ENCODE data around the gene TMEM178B.
A peak's percentile ranks its signal among the peaks of the same experiment; 100 is the strongest.

Gene TMEM178B

DNA sequence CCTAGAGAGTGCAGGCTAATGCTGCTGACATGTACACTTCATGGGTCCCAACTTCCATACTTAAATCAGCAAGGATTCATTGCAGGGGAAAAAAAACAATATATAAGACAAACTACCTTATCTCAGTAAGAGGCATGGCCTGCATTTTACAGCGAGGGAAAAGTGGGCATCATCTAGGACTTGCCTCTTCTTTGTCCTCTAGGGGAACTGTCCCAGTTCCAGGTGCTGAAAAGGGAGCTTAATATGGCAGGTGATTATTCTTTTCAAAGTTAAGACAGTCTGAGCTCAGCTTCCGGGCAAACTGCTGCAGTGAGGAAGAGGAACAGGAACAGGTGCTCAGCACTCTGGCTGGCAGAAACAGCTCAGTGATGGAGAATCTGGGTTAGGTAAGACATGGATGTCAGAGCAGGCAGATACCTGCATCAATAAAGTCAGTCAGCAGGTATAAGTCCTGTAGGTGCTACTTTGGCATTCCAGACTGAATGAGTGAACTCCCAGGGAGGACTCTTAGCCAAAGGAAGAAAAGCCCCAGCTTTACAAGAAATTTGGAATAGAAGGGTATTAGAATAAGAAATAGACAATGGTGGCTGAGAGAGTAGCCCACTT is 147.2 kb downstream of the TMEM178B start:
- peak; percentile 22 for DNase-seq (ENCODE audit: low spot score)

DNA sequence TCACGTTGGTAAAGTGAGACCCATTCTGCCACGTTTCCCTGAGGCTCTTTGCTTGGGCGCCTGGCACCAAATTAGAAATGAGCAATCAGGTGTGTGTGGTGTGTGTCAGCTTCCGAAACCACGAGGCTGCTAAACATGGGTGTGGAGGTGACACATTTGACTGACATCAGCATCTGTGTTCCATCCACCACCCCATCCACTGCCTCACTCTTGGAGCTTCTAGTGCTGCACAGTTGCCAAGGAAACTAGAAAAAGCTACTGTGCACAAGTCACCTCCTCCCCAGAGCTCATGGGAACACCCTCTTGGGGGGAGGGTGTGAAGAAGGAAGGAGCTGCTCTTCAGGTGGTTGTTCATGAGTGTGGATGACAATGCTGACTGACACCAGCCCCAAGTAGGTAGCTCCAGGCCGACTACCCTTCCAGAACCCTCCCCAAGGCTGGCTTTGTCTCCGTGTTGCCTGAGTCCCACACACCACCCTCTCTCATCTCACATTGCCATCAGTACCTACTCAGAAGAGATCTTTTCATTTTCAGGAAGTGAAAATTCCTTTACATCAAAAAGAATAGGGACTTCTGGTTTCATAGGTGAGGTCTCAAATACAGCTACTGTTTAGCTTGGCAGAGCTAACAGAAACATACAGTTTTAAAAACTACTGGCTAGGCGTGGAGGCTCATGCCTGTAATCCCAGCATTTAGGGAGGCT is 152.2 kb downstream of the TMEM178B start:
- DNase-seq (ENCODE audit: low spot score), result no peak

DNA sequence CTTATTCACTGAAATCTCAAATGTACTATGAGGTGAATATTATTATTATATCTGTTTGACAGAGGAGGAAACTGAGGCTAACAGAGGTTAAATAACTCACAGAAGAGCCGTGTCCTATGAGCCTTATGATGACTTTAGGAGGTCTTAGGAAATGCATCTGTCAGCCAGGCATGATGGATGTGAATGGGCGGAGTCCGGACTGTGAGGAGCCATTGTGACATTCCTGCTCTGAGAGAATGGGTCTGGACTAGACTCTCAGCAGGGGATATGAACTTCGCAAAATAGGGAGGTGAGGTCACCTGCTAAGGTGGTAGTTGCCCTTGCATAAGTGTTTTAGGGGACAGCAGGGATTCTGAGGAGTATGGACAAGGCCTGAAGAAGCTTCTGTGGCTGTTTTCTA is 153.6 kb downstream of the TMEM178B start:
- DNase-seq (ENCODE audit: low spot score), result no peak

DNA sequence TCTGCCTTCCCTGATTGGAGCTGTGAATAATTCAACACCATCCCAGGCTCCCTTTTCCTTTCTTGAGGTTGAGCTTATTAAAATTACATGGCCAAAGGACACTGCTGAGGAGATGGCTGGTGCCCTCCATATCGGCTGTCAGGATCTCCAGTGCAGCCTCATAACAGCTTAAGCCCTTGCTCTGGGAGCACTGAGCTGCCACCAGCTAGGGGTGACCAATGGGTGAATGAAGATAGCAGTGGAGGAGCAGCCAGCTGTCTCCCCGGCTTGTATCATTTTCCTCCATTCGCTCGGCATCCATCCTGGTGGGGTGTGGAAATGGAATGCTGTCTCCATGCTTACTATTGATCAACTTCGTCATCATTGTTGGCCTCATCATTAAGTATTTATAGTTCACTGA is 154.6 kb downstream of the TMEM178B start:
- DNase-seq (ENCODE audit: low spot score), result no peak

DNA sequence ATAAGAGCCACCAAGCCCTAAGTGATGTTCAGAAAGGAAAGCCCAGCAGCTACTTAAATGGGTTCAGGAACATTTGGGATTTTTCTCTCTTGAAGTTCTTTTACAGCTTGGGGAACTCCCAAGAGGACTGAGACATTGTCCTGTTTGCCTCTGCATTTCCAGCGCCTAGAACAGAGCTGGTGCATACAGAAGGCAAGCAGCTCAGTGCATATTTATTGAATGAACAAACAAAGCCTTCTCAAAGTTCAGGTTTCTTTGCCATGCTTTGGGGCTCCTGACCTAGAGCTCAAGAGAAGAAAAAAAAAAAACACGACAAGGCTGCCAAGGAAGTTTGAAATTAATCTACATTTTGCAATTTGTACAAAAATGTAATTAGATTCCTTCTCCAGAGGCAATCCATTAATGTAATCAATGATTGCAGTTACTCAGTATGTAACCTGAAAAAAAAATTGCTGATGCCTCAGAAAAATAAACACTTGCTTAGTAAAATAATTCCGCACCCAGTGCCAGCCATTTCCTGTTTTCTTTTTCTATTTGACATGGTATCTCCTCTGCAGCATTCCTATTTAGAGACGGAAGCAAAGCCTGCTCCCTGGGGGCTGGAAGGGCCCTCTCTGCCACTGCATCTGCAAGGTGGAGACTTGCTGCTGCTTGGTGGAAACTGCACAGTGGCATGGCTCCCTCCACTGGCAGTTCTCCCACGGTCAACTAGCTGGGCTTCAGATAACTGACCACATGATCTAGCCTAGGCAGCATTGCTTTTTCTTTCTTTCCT is 157.3 kb downstream of the TMEM178B start:
- DNase-seq (ENCODE audit: low spot score), result peak; percentile 28

DNA sequence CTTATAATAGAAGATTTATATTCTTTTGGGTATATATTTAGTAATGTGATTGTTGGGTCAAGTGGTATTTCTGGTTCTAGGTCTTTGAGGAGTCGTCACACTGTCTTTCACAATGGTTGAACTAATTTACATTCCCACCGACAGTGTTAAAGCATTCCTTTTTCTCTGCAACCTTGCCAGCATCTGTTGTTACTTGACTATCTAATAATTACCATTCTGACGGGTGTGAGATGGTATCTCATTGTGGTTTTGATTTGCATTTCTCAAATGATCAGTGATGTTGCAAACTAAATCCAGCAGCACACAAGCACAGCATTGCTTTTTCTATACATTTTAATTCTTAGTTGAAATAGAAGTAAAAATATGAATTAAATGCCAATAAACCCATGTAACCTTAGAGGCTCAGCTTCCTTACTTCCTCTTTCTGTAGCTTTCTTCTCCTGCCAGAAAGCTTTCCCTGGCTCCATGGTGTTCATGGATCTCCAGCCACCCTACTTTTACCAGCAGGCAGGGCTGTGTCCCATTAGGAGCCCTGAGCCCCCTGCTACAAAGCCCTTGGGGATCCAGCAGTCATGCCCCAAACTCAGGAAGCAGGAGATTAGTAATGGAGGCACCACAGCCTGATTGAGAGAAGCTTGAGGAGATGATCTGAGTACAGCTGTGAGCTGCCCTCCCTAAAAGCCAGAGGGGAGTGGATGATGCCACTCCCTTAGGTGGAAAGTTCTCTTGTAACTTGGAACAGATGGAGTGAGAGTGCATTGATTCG is 158.6 kb downstream of the TMEM178B start:
- DNase-seq (ENCODE audit: low spot score), result no peak

DNA sequence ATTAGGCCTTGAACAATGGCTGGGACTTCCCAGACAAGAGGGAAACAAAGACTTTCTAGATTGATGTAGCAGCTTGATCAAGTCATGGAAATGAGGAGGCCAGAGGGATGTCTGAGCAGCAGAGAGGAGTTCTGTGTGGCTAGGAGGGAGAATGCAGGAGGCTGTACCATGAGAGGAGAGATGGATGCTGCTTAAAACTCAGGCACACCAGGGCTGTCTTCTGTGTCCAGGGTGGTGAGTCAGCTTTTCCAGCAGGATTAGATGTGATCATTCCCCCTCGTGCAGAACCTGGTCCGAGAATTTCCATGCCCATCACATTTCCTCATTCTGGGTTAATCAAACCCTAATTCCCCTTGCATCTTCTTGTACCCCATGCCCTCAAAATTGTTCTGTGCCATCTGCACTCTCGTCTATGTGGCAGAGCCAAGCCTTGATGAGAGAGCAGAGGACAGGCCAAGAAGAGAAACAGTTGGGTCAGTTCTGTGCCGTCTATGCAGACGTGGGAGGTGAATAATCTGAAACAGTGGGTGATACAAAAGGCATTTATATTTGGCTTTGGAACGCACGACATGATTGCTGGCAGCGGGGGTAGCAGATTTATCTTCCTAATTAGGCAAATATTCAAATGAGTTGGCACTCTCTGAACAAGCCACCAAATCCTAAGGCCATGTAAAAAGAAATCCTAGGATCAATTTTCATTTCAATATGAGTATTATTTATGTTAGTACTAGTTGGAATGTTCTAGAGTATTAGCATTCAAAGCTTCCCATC is 160.7 kb downstream of the TMEM178B start:
- no peak for DNase-seq (ENCODE audit: low spot score)

DNA sequence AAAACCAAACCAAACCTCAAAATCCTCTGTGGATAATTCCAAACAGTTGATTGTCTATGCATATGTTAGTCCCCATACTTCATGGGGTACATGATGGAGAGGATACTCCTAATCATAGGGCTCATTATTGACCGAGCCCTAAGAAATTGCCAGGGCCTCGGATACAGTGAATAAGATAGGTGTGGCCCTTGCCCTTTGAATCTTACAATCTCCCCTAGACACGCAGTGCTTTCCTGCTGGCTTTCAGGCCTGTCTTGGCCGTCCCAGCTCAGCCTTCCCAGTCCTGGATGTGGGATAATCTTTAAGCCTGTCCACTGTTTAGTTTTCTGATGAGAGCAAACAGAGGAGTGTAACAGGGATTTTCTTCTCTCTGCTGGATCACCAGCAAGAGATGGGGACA is 161.8 kb downstream of the TMEM178B start:
- no peak for DNase-seq (ENCODE audit: low spot score)

DNA sequence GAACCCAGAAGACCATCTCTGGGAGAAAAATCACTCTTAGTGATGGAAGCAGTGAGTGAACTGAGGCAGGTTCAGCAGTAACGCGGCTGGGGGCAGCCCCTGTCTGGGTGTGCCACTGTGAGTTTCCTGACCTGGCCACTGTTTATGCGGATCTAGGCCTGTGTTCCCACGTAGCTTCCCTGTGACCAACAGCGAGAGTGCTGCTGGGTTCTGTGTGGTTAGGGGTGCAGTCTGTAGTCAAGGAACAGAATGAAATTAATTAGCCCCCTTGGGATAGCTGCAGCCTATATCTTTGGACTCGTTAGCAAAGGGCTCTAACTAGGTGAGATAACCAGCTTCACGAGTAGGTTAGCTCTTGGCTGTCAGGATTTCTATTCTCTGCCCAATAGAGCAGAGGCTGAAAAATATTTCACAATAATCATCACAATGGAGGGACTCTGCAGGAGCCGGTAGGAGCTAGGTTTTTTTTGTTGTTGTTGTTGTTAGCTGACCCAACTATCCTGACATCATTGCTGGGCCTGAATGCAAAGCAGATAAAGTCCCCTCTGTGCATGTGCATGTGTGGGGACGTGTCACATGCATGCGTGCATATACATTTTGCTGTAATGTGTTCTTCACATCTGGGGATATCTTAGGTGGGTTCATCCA is 164.9 kb downstream of the TMEM178B start:
- no peak for DNase-seq (ENCODE audit: low spot score)

DNA sequence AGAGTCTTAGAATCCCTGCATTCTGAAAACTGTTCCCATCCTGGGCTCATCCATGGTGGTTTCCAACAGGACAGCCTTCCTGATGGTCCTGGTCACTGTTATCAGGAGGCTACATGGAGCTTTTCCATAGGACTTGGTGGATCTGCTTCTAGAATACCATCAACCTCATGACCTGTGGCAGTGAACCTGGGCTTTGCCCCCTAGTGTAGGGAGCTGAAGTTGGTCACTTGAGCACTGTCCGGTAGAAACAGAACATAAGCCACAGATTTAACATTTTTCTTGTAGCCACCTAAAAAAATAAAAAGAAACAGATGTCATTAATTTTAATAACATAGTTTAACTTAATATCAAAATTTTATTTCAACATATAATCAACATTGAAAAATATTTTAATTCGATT is 165.8 kb downstream of the TMEM178B start:
- DNase-seq (ENCODE audit: low spot score), result no peak

DNA sequence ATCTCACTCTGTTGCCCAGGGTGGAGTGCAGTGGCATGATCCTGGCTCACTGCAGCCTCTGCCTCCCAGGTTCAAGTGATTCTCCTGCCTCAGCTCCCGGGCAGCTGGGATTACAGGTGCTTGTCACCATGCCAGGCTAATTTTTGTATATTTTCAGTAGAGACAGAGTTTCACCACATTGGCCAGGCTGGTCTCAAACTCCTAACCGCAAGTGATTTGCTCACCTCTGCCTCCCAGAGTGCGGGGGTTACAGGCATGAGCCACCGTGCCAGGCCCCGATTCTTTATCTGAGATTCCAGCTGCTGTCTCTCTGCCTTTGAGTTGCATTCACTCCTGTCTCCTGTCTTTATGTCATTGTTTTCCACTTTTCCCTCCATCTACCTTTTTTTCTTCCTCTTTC is 168.7 kb downstream of the TMEM178B start:
- no peak for DNase-seq (ENCODE audit: low spot score)

DNA sequence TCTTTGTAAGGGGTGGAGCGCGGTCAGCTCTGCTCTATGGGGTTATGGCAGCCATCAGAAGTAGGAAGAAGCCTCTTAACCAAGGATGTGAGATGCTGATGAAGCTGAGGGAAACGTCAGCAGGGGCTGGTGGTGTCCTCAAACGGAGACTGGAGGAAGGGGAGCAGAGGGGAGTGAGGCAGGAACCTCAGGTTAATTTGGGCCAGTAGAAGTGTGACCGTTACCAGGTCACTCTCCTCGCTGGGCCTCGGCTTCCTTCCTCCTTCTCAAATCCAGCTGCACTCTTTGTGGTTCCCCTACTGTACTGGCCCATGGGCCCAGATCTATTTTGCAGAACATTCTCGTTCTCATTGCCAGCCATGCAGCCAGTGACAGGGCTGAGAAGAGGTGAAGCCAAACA is 169.5 kb downstream of the TMEM178B start:
- no peak for DNase-seq (ENCODE audit: low spot score)

DNA sequence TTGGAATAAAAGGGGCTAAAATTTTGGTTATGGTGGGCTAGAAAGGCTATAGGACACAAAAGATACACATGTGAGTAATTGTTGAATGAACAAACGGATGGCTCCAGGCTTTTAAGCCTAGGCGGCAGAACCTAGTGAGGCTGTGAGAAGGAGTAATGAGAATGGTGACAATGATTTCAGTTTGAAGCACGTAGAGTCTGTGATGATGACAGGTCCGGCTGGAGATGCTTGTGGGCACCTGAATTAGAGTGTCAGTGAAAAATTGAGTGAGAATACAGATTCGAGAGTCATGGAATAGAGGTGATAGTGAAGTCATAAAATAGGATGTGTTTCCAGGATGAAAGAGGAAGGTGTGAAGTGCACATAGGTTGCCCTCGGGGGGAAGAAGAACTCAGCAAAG is 170.6 kb downstream of the TMEM178B start:
- no peak for DNase-seq (ENCODE audit: low spot score)

DNA sequence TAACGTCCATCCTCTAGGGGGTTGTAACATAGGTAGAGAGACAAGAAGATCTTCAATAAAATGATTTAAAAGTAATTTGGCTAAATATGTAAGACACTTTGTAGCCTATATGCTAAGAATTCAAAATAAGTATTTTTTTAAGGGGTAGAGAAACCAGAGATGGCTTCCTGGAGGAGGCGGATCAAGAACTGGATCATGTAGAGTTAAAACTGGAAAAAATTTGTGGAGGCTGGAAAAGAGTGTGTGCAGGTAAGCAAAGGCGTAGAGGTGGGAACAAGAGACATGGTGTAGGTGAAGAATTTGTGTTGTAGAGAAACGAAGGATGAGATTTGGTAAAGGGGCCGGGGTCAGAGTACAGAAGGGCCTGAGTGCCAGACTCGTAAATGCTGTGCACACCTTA is 172.6 kb downstream of the TMEM178B start:
- no peak for DNase-seq (ENCODE audit: low spot score)

DNA sequence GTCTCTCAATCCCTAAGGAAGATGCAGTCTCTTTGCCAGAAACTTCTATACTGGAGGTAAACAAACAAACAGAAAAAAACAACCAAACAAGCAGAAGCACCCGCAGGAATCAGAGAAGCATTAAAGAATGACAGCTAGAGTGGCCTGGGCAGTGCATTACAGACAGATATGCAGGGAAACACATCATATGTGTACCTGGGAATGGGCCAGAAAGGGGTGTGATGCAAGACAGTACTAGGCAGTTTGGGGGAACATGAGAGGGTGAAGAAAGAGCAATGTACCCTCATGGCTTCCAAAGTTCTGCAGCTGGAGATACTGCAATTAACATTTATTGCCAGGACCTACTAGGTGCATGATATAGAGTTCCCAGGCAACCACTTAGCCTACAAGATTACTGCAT is 177.3 kb downstream of the TMEM178B start:
- no peak for DNase-seq (ENCODE audit: low spot score)

DNA sequence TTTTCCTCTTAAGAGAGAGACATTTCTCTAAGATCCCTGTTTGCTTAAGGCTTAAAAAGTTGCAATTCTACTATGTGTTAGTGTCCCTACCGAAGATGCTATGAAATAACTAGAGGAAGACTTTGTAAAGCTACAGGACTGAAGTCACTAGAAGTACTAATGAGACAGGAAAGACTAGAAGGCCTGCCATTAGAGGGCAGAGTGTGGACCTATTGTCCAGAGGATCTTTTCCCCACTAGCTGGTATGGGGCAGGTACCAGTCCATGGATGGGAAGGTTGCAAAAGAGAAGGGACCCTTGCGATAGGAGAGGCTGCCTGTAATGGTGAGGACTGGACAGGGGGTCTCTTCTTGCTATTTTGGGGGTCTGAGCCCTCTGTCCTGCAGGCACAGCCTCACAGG is 178.1 kb downstream of the TMEM178B start:
- no peak for DNase-seq (ENCODE audit: low spot score)

DNA sequence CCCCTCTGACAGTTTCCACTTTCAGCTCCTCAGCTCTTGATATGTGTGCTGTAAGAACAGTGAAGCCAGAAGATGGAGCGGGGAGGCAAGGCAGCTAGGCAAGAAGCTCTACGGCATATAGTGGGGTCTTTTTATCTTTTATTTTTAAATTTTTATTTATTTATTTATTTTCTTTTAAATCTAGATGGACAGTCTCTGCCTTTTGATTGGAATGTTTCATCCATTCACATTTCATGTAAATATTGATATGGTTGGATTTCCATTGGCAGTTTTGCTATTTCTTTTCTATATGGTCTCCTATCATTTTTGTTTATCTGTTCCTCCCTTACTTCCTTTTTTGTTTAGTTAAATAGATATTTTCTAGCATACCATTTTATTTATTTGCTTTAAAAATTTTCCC is 183.7 kb downstream of the TMEM178B start:
- no peak for DNase-seq (ENCODE audit: low spot score)

DNA sequence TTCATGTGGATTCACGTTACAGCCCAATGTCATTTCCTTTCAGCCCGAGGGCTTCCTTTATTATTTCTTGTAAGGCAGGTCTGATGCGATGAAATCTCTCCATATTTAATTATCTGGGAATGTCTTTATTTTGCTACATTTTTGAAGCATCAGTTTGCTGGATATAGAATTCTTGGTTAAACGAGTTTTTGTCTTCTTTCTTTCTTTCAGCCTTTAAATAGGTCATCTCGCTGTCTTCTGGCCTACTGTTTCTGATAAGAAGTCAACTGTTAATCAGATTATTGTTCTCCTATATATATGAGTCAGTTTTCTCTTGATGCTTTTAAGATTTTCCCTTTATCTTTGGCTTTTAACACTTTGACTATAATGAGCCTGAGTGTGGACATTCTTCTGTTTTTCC is 184.7 kb downstream of the TMEM178B start:
- DNase-seq (ENCODE audit: low spot score), result no peak

DNA sequence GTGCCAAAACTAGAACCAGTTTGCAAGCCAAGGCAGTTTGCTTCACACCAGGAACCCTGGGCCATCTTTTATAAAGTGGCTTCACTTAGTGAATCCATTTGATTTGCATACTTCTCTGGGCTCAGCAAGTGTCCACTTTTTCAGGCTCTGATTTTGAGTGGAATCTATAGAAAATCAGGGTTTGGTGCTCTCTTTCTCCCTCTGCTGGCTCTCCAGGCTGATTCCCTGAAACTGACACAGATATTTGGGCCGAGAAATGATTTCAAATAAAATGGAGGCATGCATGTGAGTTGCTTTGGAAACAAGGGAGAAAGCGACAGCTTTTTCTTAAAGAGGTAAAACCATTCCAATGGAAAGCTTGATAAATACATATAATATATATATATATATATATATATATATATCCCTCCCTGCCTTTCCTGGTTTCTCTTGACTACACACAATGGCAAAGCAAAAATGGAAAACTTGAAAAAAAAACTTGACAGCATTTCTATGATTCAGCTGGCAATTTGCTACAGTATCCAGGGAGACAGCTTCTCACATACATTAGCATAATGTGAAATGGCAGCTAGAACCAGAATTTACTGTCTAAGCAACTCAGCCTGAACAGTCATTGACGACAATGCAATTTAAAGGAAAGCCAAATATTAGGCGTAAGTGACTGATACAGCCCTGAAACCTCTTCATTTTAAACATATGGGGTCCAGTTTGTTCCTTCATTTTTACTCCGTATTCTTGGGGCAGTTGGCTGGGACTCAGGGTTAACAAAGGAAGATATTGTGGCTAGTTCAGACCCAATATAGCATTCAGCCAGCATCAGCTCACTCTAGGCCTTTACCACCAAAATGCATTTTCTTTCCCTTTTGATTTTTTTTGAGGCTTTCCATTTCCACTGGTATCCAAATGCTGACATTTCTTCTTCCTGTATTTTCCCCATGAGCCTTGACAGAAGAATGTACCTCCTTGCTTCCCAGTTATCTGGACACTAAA is 188.5 kb downstream of the TMEM178B start:
- no peak for DNase-seq (ENCODE audit: low spot score)

DNA sequence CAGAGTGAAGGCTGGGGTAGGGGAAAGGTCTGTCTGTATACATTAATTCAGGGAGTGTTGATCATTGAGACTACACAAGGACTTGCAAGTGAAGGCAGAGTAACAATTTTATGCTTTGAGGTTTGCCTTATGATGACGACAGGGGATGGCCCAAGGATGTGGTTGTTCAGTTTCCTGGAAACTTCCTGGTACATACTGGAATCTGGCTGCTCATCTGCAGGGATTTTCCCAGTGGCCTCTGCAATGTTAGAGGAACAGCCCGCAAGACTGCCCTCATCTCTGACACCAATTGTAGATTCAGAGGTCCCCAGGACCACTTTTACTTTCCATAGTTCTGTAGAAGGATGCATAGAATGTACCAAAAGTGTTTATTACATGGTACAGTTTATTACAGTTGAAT is 189.6 kb downstream of the TMEM178B start:
- no peak for DNase-seq (ENCODE audit: low spot score)
